ENCODE results near the gene ESYT3. TPM values are rescaled to one million over a fixed set of nuclear protein-coding genes. Genes with fewer than 3 reads are reported as not detected.

Gene ESYT3
- total and polyA plus RNA-seq, 9 of the 15 experiments (the other 6 are each of a cell fraction or from before 2014, with no cell fraction given) = not detected

DNA sequence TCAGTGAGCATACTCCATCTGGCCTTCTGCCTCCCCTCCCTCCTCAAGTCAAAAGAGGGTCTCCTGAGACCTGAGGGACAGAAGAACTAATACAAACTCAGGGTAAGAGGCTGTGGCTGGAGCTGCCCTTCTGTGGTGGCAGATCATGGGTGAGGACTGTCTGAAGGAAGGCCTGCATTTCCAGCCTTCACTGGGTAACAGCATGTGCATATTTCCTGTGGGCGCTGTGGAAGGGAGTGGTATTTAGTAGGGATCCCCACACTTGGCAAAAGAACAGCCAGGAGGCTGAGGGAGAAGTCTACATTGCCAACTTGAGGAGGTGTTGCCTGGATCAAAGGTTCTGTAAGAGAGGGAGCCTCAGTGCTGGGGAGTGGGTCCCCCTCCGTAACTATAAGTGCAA is 10.1 kb upstream of the ESYT3 start:
- H3K27me3 ChIP-seq (ENCODE audit: control insufficient read depth in 2 of 2, insufficient read depth in 2 of 2, low read length in 2 of 2) = no peaks in the 10 kb centered on the region
- H3K27ac ChIP-seq (ENCODE audit: extremely low read depth, low read depth, low read length) = no peak overlapping the region
- 21% methylated on average over 2 of the region's 2 CpGs for WGBS (ENCODE audit: insufficient coverage, low coverage, missing lambda C conversion rate)
- H3K9ac ChIP-seq (ENCODE audit: insufficient read depth in 1 of 2, low read depth in 2 of 2, low read length in 2 of 2) = no peak overlapping the region
- no peaks in the 10 kb centered on the region; a peak in 1 of 5 replicates for H3K4me1 ChIP-seq (replicated peaks in 1 of 2; ENCODE audit: control insufficient read depth in 2 of 2, insufficient read depth in 2 of 2, low read length in 2 of 2)
- H2AFZ ChIP-seq (ENCODE audit: low read depth, low read length) = no peak overlapping the region
- intact Hi-C loops (cut with micrococcal nuclease) = no loop called here
- no TSS peak for BruUV-seq (replicated peaks)
- DNase-seq (ENCODE audit: extremely low read depth in 1 of 4, low spot score in 3 of 4) = no peak
- H3K4me2 ChIP-seq (ENCODE audit: insufficient read depth, low read length) = no peak overlapping the region
- H4K20me1 ChIP-seq (replicated peaks; ENCODE audit: control insufficient read depth, insufficient read depth, low read length) = no peaks in the 10 kb centered on the region
- no peak for ATAC-seq
- no peaks in the 10 kb centered on the region for H3K36me3 ChIP-seq (ENCODE audit: control insufficient read depth, insufficient read depth, low read length)
- in situ Hi-C loops (cut with MboI) = no loop called here
- CTCF ChIA-PET (ENCODE audit: low intra/inter-chr PET ratio) = no interaction called here
- POLR2A ChIA-PET = no interaction called here
- no peak overlapping the region for H3K4me3 ChIP-seq
- no peaks in the 10 kb centered on the region for H3K79me2 ChIP-seq (ENCODE audit: control insufficient read depth, insufficient read depth, low read length)
- H3K9me1 ChIP-seq (ENCODE audit: control insufficient read depth, insufficient read depth, low read length) = no peaks in the 10 kb centered on the region
- no peak for FAIRE-seq
- no peaks in the 10 kb centered on the region for H3K9me3 ChIP-seq (replicated peaks; ENCODE audit: control insufficient read depth, insufficient read depth, low read depth, low read length)
- TF ChIP-seq RBM22 (IDR thresholded peaks at IDR 0.05; ENCODE audit: low read depth, low read length, poor library complexity, severe bottlenecking) (no peak), C11orf30 (IDR thresholded peaks at IDR 0.05; ENCODE audit: low read depth) (no peak), ADNP (tag; IDR thresholded peaks at IDR 0.05) (no peak), ZNF785 (CRISPR knock-in tag; IDR thresholded peaks at IDR 0.05) (no peak), KDM2B (CRISPR knock-in tag; IDR thresholded peaks at IDR 0.05) (no peak), SMARCE1 (IDR thresholded peaks at IDR 0.05) (no peak), EGR1 (conservative IDR thresholded peaks at IDR 0.05) (no peak), CREB1 (IDR thresholded peaks at IDR 0.05) (no peak), CREB1 (CRISPR knock-in tag; IDR thresholded peaks at IDR 0.05) (no peak), SMAD2 (IDR thresholded peaks at IDR 0.05; ENCODE audit: low read depth, low read length) (no peak), NONO (IDR thresholded peaks at IDR 0.05; ENCODE audit: low read depth in 2 of 2, low read length in 1 of 2) (no peak), ZBTB8A (IDR thresholded peaks at IDR 0.05; ENCODE audit: partially characterized antibody) (no peak)
- TF ChIP-seq, protein P1, sequence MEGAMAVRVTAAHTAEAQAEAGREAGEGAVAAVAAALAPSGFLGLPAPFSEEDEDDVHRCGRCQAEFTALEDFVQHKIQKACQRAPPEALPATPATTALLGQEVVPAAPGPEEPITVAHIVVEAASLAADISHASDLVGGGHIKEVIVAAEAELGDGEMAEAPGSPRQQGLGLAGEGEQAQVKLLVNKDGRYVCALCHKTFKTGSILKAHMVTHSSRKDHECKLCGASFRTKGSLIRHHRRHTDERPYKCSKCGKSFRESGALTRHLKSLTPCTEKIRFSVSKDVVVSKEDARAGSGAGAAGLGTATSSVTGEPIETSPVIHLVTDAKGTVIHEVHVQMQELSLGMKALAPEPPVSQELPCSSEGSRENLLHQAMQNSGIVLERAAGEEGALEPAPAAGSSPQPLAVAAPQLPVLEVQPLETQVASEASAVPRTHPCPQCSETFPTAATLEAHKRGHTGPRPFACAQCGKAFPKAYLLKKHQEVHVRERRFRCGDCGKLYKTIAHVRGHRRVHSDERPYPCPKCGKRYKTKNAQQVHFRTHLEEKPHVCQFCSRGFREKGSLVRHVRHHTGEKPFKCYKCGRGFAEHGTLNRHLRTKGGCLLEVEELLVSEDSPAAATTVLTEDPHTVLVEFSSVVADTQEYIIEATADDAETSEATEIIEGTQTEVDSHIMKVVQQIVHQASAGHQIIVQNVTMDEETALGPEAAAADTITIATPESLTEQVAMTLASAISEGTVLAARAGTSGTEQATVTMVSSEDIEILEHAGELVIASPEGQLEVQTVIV (CRISPR knock-in tag; IDR thresholded peaks at IDR 0.05; ENCODE audit: borderline replicate concordance) = no peak
- TF ChIP-seq, protein P2, sequence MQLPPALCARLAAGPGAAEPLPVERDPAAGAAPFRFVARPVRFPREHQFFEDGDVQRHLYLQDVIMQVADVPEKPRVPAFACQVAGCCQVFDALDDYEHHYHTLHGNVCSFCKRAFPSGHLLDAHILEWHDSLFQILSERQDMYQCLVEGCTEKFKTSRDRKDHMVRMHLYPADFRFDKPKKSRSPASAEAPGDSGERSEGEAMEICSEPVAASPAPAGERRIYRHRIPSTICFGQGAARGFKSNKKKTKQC (CRISPR knock-in tag; IDR thresholded peaks at IDR 0.05) = no peak
- TF ChIP-seq, protein P3, sequence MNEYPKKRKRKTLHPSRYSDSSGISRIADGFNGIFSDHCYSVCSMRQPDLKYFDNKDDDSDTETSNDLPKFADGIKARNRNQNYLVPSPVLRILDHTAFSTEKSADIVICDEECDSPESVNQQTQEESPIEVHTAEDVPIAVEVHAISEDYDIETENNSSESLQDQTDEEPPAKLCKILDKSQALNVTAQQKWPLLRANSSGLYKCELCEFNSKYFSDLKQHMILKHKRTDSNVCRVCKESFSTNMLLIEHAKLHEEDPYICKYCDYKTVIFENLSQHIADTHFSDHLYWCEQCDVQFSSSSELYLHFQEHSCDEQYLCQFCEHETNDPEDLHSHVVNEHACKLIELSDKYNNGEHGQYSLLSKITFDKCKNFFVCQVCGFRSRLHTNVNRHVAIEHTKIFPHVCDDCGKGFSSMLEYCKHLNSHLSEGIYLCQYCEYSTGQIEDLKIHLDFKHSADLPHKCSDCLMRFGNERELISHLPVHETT (CRISPR knock-in tag; conservative IDR thresholded peaks at IDR 0.05 in 1 of 2, IDR thresholded peaks at IDR 0.05 in 1 of 2) = no peak
- TF ChIP-seq, protein P4, sequence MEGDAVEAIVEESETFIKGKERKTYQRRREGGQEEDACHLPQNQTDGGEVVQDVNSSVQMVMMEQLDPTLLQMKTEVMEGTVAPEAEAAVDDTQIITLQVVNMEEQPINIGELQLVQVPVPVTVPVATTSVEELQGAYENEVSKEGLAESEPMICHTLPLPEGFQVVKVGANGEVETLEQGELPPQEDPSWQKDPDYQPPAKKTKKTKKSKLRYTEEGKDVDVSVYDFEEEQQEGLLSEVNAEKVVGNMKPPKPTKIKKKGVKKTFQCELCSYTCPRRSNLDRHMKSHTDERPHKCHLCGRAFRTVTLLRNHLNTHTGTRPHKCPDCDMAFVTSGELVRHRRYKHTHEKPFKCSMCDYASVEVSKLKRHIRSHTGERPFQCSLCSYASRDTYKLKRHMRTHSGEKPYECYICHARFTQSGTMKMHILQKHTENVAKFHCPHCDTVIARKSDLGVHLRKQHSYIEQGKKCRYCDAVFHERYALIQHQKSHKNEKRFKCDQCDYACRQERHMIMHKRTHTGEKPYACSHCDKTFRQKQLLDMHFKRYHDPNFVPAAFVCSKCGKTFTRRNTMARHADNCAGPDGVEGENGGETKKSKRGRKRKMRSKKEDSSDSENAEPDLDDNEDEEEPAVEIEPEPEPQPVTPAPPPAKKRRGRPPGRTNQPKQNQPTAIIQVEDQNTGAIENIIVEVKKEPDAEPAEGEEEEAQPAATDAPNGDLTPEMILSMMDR (IDR thresholded peaks at IDR 0.05 in 2 of 3, conservative IDR thresholded peaks at IDR 0.05 in 1 of 3; ENCODE audit: insufficient read depth in 2 of 3, low read depth in 1 of 3, low read length in 3 of 3) = no peak

Measured in K562 (cell line).